A673 (cell line): ENCODE results near the gene TBC1D9.

Source experiments
- CTCF ChIP-seq: fragments of 300-800, 200-600 bp; sonication (generic); conservative IDR thresholded peaks from 2 replicates; pipeline ENCODE4 v1.5.1; 2017; ENCODE audit warnings: low read depth, mild to moderate bottlenecking, antibody characterized with exemption, low read length, moderate library complexity, mixed read lengths
- EZH2 ChIP-seq: fragments of 200-600 bp; sonication (generic); IDR thresholded peaks from 2 replicates; pipeline ENCODE4 v1.6.1; 2017; ENCODE audit warnings: borderline replicate concordance, low read depth, mild to moderate bottlenecking, mixed read lengths, antibody characterized with exemption, low read length; ENCODE audit not compliant: poor library complexity, severe bottlenecking

GRCh38 chr4:140645614-140646412, 110.4 kb downstream of the TBC1D9 start:
- no peak for TF ChIP-seq EZH2
- TF ChIP-seq CTCF = no peak
